KMS-11 (cell line): ENCODE data around the gene EHBP1L1.

ENCODE experiments used
- H2AFZ ChIP-seq: fragments of 200-600 bp; sonication (generic); 2 replicates; pipeline ENCODE4 v1.6.1; 2016; ENCODE audit warnings: antibody characterized with exemption, mixed run types, low read depth
- H3K27ac ChIP-seq: fragments of 200-600 bp; sonication (generic); 2 replicates; pipeline ENCODE4 v1.6.1; 2016; ENCODE audit warnings: mild to moderate bottlenecking, mixed run types
- H3K27me3 ChIP-seq: fragments of 200-600 bp; sonication (generic); 2 replicates; pipeline ENCODE4 v1.6.1; 2017; ENCODE audit warnings: mild to moderate bottlenecking, low read depth, mixed run types, moderate library complexity; ENCODE audit not compliant: insufficient read depth
- H3K36me3 ChIP-seq: fragments of 200-600 bp; sonication (generic); 2 replicates; pipeline ENCODE4 v1.6.1; 2017; ENCODE audit warnings: mild to moderate bottlenecking, mixed run types; ENCODE audit not compliant: insufficient read depth
- H3K4me1 ChIP-seq: fragments of 200-600 bp; sonication (generic); 2 replicates; pipeline ENCODE4 v1.6.1; 2016; ENCODE audit warnings: mild to moderate bottlenecking, low read depth, mixed run types; ENCODE audit not compliant: poor library complexity, severe bottlenecking
- H3K4me2 ChIP-seq: fragments of 200-600 bp; sonication (generic); 2 replicates; pipeline ENCODE4 v1.7.0; 2016; ENCODE audit warnings: mild to moderate bottlenecking, mixed run types
- H3K4me3 ChIP-seq: fragments of 200-600 bp; sonication (generic); IDR thresholded peaks from 2 replicates; pipeline ENCODE4 v1.6.1; 2017; ENCODE audit warnings: low read depth, low read length, mixed read lengths; ENCODE audit not compliant: insufficient read depth
- H3K79me2 ChIP-seq: fragments of 200-600 bp; sonication (generic); 2 replicates; pipeline ENCODE4 v1.6.1; 2016; ENCODE audit warnings: low read depth, mixed run types; ENCODE audit not compliant: insufficient read depth
- H3K9ac ChIP-seq: fragments of 200-600 bp; sonication (generic); 2 replicates; pipeline ENCODE4 v1.6.1; 2016; ENCODE audit warnings: mild to moderate bottlenecking, mixed run types
- H4K20me1 ChIP-seq: fragments of 200-600 bp; sonication (generic); 2 replicates; pipeline ENCODE4 v1.6.1; 2016; ENCODE audit warnings: mild to moderate bottlenecking, mixed run types; ENCODE audit not compliant: insufficient read depth
- TF ChIP-seq, protein P1 (sequence below): fragments of 200-600 bp; sonication (generic); conservative IDR thresholded peaks from 2 replicates; pipeline ENCODE4 v1.6.1; 2017; ENCODE audit warnings: low read depth, mild to moderate bottlenecking, antibody characterized with exemption, low read length, moderate library complexity, mixed read lengths

EHBP1L1 gene

DNA sequence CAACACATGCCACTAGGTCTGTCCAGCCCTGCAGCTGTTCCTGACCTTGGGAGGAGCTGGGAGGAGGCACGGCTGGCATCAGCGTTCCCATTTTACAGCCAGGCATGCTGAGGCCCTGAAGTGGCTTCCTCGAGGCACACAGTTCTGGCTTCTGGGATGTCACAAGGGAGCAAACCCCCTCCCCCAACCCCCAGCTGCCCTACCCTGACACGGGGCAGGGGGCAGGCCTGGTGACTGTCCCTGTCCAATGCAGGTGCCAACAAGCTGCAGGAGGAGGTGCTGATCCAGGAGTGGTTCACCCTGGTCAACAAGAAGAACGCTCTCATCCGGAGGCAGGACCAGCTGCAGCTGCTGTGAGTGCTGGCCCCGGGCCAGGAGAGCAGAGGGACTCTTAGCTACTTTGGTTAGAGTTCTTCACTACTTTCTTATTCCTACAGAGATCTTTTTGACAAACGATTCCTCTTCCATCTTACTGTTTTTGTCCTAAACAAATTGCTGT, 14.4 kb downstream of the EHBP1L1 start:
- Histone ChIP-seq H3K4me3 (no peak overlapping the region), H3K4me1 (peaks cover 65% of the 10 kb centered on the region), H3K36me3 (no peaks in the 10 kb centered on the region), H3K27me3 (no peaks in the 10 kb centered on the region), H3K27ac (peak overlapping the region; percentile 93), H4K20me1 (no peaks in the 10 kb centered on the region), H3K4me2 (peak overlapping the region; percentile 95), H2AFZ (no peak overlapping the region), H3K9ac (peak overlapping the region; percentile 8; the same call in 1 of the 2 replicates), H3K79me2 (no peaks in the 10 kb centered on the region; the same call in 1 of the 2 replicates)
- TF ChIP-seq, protein P1, sequence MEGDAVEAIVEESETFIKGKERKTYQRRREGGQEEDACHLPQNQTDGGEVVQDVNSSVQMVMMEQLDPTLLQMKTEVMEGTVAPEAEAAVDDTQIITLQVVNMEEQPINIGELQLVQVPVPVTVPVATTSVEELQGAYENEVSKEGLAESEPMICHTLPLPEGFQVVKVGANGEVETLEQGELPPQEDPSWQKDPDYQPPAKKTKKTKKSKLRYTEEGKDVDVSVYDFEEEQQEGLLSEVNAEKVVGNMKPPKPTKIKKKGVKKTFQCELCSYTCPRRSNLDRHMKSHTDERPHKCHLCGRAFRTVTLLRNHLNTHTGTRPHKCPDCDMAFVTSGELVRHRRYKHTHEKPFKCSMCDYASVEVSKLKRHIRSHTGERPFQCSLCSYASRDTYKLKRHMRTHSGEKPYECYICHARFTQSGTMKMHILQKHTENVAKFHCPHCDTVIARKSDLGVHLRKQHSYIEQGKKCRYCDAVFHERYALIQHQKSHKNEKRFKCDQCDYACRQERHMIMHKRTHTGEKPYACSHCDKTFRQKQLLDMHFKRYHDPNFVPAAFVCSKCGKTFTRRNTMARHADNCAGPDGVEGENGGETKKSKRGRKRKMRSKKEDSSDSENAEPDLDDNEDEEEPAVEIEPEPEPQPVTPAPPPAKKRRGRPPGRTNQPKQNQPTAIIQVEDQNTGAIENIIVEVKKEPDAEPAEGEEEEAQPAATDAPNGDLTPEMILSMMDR = no peak

DNA sequence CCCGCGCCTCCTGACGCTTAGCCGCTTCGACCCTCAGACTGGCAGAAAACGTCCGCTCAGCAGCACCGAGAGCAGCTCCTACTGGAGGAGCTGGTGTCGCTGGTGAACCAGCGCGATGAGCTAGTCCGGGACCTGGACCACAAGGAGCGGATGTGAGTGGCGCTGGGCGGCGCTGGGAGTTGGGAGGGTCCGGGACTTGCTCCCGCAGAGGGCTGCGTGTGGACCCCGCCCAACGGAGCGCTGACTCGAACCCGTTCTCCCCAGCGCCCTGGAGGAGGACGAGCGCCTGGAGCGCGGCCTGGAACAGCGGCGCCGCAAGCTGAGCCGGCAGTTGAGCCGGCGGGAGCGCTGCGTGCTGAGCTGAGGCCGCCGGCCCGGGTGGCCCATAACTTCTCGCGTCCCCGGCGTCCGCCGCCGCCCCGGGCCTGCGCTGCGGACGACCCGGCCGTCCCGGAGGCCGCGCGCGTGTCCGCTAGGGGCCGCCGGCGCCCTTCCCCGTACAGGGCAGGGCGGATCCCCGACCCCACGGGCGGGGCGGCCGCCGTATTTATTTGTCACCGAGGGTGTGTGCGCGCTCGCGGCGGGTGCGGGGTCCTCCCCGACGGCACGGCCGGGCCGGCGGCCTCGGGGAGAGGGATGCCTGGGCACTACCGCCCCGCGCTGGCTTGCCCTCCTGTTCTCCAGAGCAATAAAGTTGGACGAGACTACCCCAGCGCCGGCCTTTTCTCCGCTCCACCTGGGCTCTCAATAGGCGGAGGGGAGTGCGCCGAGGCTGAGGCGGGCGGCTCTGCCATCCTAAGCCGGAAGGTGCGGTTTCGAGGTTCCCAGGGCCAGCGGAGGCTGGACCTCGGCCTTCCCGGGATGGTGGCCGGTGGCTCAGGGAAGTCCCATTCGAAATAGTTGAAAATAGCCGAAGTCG, 16.3 kb downstream of the EHBP1L1 start:
- Histone ChIP-seq H3K4me2 (no peak overlapping the region), H3K9ac (no peak overlapping the region), H2AFZ (no peak overlapping the region), H3K36me3 (no peaks in the 10 kb centered on the region), H3K27me3 (no peaks in the 10 kb centered on the region), H4K20me1 (no peaks in the 10 kb centered on the region), H3K79me2 (no peaks in the 10 kb centered on the region), H3K27ac (no peak overlapping the region), H3K4me3 (no peak overlapping the region), H3K4me1 (peaks cover 53% of the 10 kb centered on the region)
- TF ChIP-seq, protein P1 = no peak

DNA sequence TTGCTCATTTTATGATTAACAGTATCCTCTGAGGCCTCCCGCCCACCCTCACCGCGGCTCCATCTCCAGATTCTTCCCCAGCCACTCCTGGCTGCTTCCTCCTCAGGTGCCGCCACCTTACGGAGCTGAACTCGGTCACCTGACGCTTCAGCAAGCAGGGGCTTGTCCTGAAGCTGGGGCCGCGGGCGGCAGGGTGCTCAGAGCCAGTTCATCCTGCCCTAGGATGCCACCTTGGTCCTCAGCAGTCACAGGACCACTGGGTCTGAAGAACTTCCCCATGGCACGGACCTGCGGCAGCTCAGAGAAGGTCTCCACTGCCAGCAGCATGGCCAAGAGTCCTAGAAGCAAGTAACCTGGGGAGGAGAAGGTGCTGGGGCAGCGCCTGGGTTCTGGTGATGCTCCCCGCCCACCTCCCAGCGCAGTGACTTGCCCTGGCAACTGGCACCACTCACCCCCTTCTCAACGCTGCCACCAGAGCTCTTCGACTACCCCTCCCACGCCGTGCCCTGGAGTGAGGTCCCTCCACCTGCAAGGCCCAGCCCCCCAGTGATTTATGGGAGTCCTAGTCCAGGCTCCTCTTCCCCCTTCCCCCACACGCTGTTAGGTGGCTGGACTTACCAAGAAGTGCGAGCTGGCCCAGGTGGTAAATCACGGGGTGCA, 17.1 kb downstream of the EHBP1L1 start:
- Histone ChIP-seq H3K79me2 (no peaks in the 10 kb centered on the region), H3K27ac (no peak overlapping the region), H3K4me2 (no peak overlapping the region), H4K20me1 (no peaks in the 10 kb centered on the region), H3K36me3 (no peaks in the 10 kb centered on the region), H2AFZ (no peak overlapping the region), H3K27me3 (no peaks in the 10 kb centered on the region), H3K9ac (no peak overlapping the region), H3K4me3 (no peak overlapping the region), H3K4me1 (peaks cover 46% of the 10 kb centered on the region)
- TF ChIP-seq, protein P1 = no peak

DNA sequence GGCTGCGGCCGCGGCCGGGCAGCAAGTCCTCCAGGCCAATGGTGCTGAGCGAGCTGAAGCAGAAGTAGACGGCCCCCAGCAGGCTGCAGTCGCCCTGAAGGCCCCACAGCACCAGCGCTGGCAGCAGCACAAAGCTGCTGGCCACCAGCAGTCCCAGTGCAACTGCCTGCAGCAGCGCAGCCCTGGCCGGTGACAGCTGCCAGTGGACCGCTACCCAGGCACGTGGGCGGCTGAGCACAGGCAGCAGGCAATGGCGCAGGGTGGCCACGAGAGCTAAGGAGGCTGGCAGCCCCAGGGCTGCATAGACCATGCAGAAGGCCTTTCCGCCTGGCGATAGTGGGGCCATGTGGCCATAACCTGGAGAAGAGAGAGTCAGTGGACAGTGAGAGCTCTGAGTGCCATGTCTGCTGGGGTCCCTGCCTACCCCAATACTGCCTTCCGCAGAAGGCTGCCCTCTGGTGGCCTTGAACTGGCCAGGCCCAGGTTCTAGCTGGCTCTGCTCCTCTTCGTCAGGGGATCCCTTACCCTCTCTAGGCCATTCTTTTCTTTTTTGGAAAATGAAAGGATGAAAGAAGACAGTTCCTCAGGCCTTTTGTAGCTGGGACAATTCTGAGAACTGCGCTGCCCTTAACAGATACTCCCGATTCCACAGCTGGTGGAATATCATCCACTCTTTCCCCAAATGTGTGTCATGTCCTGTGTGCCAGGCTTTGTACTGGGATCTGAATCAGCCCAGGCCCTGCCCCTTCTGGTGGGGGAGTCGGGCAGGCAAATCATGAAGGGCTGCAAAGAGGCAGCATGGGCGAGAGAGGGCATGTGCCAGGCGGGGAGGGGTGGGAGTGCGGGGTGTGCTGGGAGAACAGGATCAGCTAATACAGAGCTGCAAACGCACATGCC, 17.9 kb downstream of the EHBP1L1 start:
- H3K4me2 ChIP-seq = no peak overlapping the region
- H2AFZ ChIP-seq = no peak overlapping the region
- TF ChIP-seq, protein P1 = peak; percentile 65; the same call in 1 of the 2 replicates
- no peak overlapping the region for H3K9ac ChIP-seq
- no peaks in the 10 kb centered on the region for H3K79me2 ChIP-seq
- H3K36me3 ChIP-seq = no peaks in the 10 kb centered on the region
- no peak overlapping the region for H3K4me3 ChIP-seq
- peaks cover 41% of the 10 kb centered on the region for H3K4me1 ChIP-seq
- no peaks in the 10 kb centered on the region for H4K20me1 ChIP-seq
- no peaks in the 10 kb centered on the region for H3K27me3 ChIP-seq
- no peak overlapping the region for H3K27ac ChIP-seq
